ENCODE results near the gene CALB2. TPM values are rescaled to one million over a fixed set of nuclear protein-coding genes. Genes with fewer than 3 reads are reported as not detected.

The CALB2 gene
- total and polyA plus RNA-seq, 2 of the 8 experiments (the other 6 are each of a cell fraction or from before 2014, with no cell fraction given), result 1.9 to 2.6 TPM

- Histone ChIP-seq H3K23me2 (ENCODE audit: low read depth, low read length) (peaks cover 2% of the 10 kb centered on the region), H3K36me3 (ENCODE audit: control insufficient read depth in 2 of 4, insufficient read depth in 4 of 4, low read length in 3 of 4) (no peaks in the 10 kb centered on the region), H3K79me2 (ENCODE audit: control insufficient read depth in 1 of 2, insufficient read depth in 2 of 2, low read length in 2 of 2) (no peaks in the 10 kb centered on the region), H4K91ac (replicated peaks; ENCODE audit: insufficient read length, low read length) (no peak overlapping the region), H3K23ac (ENCODE audit: insufficient read length) (no peak overlapping the region), H3K4me2 (ENCODE audit: insufficient read depth in 1 of 2, low read depth in 2 of 2, low read length in 2 of 2) (no peak overlapping the region), H3K9ac (replicated peaks in 1 of 4; ENCODE audit: extremely low read depth in 1 of 4, low read depth in 3 of 4, low read length in 3 of 4) (no peak overlapping the region), H2BK12ac (ENCODE audit: low read depth, low read length) (no peak overlapping the region), H3K18ac (ENCODE audit: extremely low read depth, low read length) (no peak overlapping the region), H3K9me3 (ENCODE audit: insufficient read depth in 2 of 2, low read depth in 1 of 2, low read length in 1 of 2) (no peaks in the 10 kb centered on the region), H3K4me1 (replicated peaks in 1 of 4; ENCODE audit: control insufficient read depth in 3 of 4, insufficient read depth in 4 of 4, low read length in 3 of 4) (peaks cover 0 to 4% (median 0%) of the 10 kb centered on the region in 4 experiments; a peak in 2 of 7 replicates), H3K79me1 (ENCODE audit: low read depth, low read length) (peaks cover 2% of the 10 kb centered on the region; the same call in 1 of the 2 replicates), H2BK20ac (ENCODE audit: low read length) (no peak overlapping the region), H3K4me3 (ENCODE audit: extremely low read depth in 1 of 4, insufficient read depth in 2 of 4, low read depth in 3 of 4, low read length in 4 of 4) (no peak overlapping the region), H3K56ac (replicated peaks; ENCODE audit: insufficient read length, low read depth, low read length) (no peak overlapping the region), H2AK5ac (ENCODE audit: low read depth, low read length) (no peak overlapping the region), H2AFZ (ENCODE audit: low read length) (no peak overlapping the region), H3K27me3 (replicated peaks in 1 of 4; ENCODE audit: control insufficient read depth in 3 of 4, extremely low read depth in 1 of 4, insufficient read depth in 3 of 4, low read length in 3 of 4) (peaks cover 0 to 2% (median under 1%) of the 10 kb centered on the region in 4 experiments; a peak in 1 of 7 replicates), H2BK5ac (ENCODE audit: low read depth, low read length) (no peak overlapping the region), H2BK15ac (ENCODE audit: low read length) (no peak overlapping the region), H3K27ac (ENCODE audit: low read depth, low read length) (no peak overlapping the region), H3K4ac (replicated peaks; ENCODE audit: insufficient read length, low read depth, low read length) (no peak overlapping the region), H3K14ac (ENCODE audit: insufficient read length) (no peak overlapping the region), H4K5ac (ENCODE audit: insufficient read length, low read depth, low read length) (no peak overlapping the region), H4K20me1 (replicated peaks in 1 of 2; ENCODE audit: control insufficient read depth in 1 of 2, insufficient read depth in 2 of 2, low read length in 2 of 2) (no peaks in the 10 kb centered on the region), H4K8ac (ENCODE audit: extremely low read depth, insufficient read depth, low read length) (no peak overlapping the region), H2BK120ac (replicated peaks; ENCODE audit: low read depth, low read length) (no peak overlapping the region)
- ChIA-PET POLR2A (ENCODE audit: partially characterized antibody) (no interaction called here), CTCF (ENCODE audit: partially characterized antibody) (interaction anchor here (0.6 to 6.3 kb wide), 15 partner anchors 11 to 609 kb away, joined by 3 to 99 read pairs (median 15); no protein-coding TSS in a partner anchor)
- TF ChIP-seq KDM1A (IDR thresholded peaks at IDR 0.05; ENCODE audit: borderline replicate concordance, low read length) (no peak), NANOG (IDR thresholded peaks at IDR 0.05; ENCODE audit: insufficient read depth, low read depth, low read length, poor library complexity, severe bottlenecking) (no peak), FOSL1 (IDR thresholded peaks at IDR 0.05; ENCODE audit: insufficient read depth, low read depth, low read length) (no peak), RNF2 (IDR thresholded peaks at IDR 0.05; ENCODE audit: borderline replicate concordance, low read depth, low read length, missing control alignments, poor library complexity, severe bottlenecking) (no peak), MAFK (IDR thresholded peaks at IDR 0.05; ENCODE audit: low read depth, low read length) (no peak), BRCA1 (IDR thresholded peaks at IDR 0.05; ENCODE audit: low read depth, low read length) (no peak), EGR1 (IDR thresholded peaks at IDR 0.05; ENCODE audit: borderline replicate concordance, low read depth, low read length) (no peak), RAD21 (IDR thresholded peaks at IDR 0.05 in 1 of 2, conservative IDR thresholded peaks at IDR 0.05 in 1 of 2; ENCODE audit: low read depth in 2 of 2, low read length in 2 of 2) (no peak)
- TF ChIP-seq, protein P1, sequence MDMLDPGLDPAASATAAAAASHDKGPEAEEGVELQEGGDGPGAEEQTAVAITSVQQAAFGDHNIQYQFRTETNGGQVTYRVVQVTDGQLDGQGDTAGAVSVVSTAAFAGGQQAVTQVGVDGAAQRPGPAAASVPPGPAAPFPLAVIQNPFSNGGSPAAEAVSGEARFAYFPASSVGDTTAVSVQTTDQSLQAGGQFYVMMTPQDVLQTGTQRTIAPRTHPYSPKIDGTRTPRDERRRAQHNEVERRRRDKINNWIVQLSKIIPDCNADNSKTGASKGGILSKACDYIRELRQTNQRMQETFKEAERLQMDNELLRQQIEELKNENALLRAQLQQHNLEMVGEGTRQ (IDR thresholded peaks at IDR 0.05; ENCODE audit: low read length), result no peak
- DNase-seq (ENCODE audit: low read depth in 1 of 2, low spot score in 2 of 2), result no peak
- no peak for FAIRE-seq
- 94% methylated on average over 5 of the region's 5 CpGs; no CpG with 5 or more reads in 1 of the 2 experiments for WGBS, 2 experiments (ENCODE audit: extremely low coverage in 1 of 2, insufficient coverage in 1 of 2, insufficient read length in 1 of 2, insufficient replicate concordance in 2 of 2, low coverage in 1 of 2, low lambda C conversion rate in 2 of 2, missing lambda C conversion rate in 1 of 2)
Measured at GRCh38 chr16:71414038-71414437, 55.5 kb downstream of the CALB2 start.

Measured in H1 (cell line).